Head of caudate nucleus (tissue), 42 donors: ENCODE data around the gene SCN11A.

Experiments used
- DNase-seq, 42 donors: peaks; one replicate each; pipeline versions ENCODE4 v3.0.0 to v3.0.0-alpha.2; 2020 to 2021; ENCODE audit warnings: mixed read lengths in 7 of 42
- intact Hi-C: fragments of 100-400 bp; cut with DNase I; formaldehyde crosslinking; loops from one replicate; pipeline ENCODE4 v1.15.0; 2022

The SCN11A gene

DNA sequence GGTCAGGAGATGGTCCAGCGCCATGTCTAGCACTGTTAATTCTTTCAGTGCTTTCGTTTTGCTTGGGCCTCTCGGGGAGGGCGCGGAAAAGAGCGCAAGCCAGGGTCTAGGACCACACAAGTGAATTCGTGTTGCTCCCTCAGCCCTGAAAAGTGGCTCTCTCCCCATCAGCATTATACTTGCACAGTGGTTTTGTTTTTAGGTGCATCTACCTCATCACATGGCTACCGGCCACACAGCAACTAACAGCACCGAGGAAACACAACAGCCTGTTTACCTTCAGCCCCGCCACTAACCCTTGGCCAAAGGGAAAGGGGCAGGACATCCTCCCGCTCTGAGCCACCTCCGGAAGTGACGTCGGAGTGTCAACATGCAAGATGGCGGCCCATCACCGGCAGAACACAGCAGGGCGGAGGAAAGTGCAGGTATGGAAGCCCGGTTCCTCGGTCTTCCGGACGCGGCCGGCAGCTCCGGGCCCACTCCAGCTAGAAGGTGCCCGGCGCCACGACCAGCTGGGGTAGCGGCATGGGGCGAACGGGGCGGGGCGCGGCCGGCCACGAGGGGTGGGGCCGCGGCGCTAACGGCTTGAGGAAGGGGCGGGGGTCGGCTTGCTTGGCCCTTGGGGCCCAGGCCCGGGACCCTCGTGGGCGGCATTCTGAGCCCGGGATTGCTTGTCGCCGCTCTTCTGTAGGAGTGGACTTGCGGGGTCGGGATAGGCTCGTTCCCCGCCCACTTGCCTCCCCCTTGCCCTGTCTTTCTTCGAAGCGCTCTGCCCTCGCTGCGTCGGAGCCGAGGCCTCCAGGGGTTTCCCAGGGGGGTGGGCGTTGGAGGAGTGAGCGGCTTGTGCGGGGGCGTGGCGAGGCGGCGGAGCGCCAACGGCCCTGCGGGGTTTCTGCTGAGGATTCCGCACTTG lies at the start of gene SCN11A, which contains the start of gene WDR48:
Gene SCN11A, minus strand, starts transcription at position 296 of the 913 bp plus-strand sequence. CDS start 101,582 bp downstream, outside the sequence.
Gene WDR48, plus strand, starts transcription at position 368 of the 913 bp plus-strand sequence. Its CDS starts 10 bp downstream, at position 378.
- intact Hi-C loops: loop anchor here (10.0 kb wide), 1 partner anchor 53 kb away; the partner anchor contains the start of genes GORASP1 and TTC21A
- peak; percentile 91 to 98 (median 96) for DNase-seq

DNA sequence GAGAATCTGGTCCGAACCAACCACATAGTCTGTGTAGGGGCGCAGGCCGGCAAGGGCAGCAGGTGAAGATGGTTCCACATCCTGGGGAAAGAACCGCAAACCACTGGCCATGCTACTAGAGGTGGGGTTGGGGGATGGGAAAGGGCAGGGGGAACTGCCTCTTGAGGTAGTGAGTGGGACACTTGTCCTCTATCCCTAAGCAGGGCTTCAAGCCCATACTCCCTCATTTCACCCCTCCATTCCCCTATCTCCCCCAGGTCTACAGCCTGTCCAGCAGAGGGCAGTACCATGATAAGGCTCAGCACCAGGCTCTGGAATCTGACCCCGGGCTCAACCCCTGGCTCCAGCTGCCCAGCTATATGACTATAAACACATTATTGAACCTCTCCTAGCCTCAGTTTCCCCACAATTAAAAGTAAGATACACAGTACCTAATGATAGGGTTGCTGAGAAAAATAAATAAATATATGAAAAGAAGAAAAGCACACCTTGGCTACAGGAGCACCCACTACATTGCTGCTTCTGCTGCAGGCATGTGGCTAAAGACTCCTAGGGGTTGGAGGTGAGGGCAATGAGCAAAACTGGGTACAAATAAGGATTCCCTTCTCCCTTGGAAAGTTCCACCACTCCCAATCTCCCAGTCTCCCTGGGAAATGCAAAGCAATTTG lies 49.4 kb upstream of the SCN11A start:
- DNase-seq: peak in 7 of 42 donors; percentile 8 to 65 (median 35)
- intact Hi-C loops: loop anchor here (10.0 kb wide), 1 partner anchor 46 kb away; the partner anchor contains the start of genes SCN11A and WDR48

DNA sequence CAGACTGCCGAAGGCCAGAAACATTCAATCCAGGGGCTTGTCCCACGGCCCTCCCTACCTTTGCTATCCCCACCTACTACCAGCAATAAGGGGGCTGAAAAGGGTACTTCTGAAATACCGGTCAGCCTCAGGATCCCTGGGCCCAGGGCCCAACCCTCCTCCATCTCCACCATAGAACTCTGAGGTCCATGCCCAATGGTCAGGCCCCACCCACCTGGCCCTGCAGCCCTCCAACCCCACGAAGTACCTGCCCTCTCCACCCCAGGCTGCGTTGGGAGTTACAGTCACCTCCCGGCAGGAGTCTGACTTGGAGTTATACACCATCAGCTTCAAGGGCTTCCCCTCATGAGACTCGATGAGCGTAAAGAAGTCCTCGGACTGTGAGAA lies 48.7 kb upstream of the SCN11A start:
- no peak for DNase-seq
- intact Hi-C loops: loop anchor here (10.0 kb wide), 1 partner anchor 46 kb away; the partner anchor contains the start of genes SCN11A and WDR48

DNA sequence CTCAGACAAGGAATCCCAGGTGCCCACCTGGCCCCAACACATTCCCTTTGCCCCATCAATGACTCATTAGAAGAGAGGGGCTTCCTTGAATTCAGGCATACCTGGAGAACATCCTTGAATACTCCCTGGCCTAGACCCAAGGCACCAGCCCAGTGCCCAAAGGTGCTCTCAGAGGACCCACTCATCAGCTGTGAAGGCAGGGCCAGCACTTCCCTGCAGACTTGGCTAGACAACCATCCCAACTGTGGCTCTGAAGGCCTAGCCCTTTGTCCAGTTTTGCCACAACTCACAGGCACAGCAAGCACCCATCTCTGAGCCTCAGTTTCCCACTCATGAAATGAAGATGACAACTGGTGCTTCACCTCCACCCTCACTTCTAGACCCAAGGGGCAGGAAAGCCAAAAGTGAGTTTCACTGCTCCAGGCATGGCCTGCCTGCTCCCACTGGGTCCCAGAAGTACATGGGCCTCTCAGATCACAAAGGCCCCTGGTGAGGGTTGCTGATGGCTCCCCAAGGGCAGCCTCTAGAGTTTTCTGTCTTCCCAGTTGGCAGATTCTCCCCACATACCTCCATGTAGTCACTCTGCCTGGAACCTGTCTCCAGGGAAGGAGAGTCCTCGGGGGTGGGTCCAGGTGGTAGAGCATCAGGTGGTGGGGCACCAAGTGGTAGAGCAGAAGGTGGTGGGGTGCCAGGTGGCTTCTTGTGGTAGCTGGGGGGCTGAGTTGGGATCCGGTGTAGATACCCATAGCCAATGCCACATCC lies 48.2 kb upstream of the SCN11A start:
- intact Hi-C loops: loop anchor here (10.0 kb wide), 1 partner anchor 45 kb away; the partner anchor contains the start of genes SCN11A and WDR48
- no peak for DNase-seq

DNA sequence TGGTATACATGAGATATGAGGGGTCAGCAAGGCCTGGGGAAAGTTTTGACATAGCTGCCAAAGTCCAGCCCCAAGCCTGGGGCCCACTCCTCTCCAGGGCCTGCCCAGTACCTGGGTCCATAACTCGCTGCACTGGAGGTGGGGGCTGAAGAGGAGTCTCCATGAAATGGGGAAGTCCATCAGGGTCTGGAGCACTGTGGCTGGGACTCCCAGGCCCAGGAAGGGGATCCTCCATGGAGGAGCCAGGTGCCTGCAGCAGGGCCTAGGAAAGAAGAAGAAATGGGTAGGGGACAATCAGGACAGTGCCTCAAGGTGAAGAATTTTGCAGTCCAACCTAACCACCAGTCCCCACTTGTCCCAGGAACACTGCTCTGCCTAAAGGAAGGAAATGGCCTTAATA lies 47.5 kb upstream of the SCN11A start:
- DNase-seq: no peak
- intact Hi-C loops: no loop called here

DNA sequence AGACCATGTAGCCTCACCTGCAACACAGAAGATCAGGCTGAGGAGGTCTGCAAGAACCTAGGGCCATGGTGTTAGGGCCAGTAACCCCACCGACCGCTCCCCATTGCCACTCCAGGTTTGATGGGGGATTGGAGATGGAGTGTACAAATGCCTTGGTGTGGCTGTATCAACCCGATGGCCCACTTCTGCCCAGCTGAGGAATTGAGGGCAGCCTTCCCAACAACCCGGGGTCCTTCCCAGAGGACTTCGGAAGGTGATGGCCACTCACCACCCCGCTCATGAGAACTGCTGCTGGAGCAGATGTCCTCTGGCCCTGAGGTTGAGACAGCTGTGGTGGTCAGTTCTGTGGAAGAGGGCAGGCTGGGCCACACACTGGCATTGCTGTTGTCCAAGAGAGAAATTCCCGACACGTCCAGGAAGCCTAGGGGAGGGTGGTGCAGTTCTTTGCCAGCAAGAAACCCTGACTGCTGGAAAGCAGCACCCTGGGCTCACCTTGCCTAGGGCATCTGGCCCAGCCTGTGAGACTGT lies 46.8 kb upstream of the SCN11A start:
- intact Hi-C loops: no loop called here
- peak in 2 of 42 donors; percentile 24 to 38 for DNase-seq

DNA sequence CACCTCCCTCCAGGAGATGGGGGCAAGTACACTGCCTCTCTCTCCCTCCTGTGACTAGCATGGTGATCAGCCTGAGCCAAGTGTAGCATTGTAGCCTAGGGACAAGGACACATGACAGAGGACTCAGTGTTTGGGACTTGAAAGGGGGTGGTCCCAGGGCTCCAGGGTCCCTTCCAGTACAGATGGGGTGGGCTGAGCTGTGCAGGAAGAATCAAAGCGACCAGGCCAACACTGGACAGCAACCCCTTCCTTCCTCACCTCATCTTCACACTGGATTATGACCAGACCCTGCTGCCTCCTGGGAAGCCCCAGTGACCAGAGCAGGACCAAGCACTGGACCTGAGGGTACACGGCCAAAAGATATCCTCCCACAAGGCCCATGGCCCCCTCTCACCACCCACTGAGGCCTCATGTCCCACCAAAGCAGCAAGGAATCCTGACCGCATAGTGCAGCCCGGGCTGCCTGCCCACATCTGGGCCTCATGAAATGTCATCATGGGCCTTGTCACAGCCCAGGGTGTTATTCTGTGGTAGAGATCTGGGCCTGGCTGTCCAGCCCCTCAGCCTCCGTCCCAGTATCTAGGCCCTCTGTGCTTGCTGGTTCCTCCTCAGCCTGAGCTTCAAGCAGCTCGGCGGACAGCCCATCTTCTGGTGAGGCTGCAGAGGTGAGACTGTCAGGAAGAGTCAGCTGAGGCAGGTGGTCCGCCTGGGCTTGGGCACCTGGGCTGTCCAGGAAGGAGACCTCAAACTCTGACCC lies 46.1 kb upstream of the SCN11A start:
- intact Hi-C loops: no loop called here
- DNase-seq: peak in 2 of 42 donors; percentile 32 to 37

DNA sequence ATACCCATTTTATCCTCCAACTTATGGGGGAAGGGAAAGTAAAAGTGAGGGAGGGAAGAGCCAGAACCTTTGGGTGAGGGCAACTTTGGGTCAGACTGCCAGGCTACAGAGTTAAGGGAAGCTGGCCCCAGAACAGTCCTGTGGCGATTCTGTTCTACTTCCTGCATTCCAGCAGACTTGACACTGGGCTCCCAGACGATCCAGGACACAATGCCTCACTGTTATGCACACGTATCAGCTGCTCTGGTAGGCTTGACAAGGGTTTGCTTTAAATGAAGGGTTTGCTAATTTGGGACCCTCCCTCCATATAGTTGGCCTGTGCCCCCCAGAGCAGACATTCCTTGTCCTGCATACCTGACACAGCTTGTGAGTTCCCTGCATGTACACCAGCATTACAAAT lies 45.0 kb upstream of the SCN11A start:
- DNase-seq: peak in 18 of 42 donors; percentile 13 to 63 (median 44)
- intact Hi-C loops: no loop called here

DNA sequence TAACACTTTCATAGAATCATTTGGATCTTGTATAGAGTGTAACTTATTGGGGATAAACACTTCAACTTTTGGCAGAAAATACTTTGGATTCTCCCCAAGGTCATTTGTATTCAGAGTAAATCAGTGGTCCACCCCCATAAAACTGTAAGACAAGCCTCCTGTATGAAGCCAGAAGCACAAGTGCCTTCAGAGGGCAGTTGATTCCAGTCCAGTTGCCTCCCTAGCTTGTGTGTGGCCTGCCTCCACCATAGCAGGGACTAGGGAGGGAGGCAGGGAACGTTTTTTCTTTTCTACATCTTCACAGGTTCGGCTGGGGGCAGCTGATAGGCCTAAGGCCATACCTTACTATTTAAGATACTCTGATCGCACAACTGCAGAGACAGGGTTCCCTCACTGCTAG lies 44.0 kb upstream of the SCN11A start:
- DNase-seq: peak in 2 of 42 donors; percentile 28 to 33
- intact Hi-C loops: no loop called here

DNA sequence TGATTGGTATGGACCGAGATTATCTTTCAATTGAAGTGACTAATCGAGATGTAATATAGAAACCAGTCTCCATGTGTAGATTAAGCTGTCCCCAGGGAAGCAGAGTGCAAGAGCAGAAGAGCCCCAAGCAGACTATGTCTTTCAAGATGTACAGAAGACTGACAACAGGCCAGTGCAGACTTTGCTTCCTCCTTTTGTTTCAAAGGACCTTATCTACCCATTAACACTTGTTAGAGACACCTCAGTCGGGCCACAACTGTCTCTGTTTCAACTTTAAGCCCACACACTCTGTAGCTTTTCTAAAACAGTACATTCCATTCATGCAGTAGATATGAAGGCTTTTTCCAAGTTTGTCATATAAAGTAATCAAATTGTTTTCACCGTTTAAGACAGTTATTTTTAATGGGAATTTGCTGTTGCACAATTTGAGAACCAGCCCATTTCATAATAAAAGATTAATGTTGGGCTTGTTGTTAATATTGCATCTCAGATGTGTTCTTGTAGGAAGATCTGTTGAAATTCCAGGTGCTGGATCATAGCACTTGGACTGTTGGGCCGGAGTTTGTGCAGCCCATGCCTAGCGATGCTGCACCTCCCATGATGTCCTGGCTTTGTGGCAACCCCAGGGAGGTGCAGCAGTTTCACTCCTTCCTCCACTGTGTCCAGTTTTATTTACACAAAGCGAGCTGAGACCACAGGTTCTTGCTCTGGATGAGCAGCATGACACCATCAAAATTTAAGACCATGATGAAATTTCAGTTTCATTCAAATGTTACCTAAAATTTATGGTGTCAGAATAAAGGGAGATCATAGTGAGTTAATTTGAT lies 43.3 kb upstream of the SCN11A start:
- peak in 1 of 42 donors; percentile 32 for DNase-seq
- intact Hi-C loops: no loop called here

DNA sequence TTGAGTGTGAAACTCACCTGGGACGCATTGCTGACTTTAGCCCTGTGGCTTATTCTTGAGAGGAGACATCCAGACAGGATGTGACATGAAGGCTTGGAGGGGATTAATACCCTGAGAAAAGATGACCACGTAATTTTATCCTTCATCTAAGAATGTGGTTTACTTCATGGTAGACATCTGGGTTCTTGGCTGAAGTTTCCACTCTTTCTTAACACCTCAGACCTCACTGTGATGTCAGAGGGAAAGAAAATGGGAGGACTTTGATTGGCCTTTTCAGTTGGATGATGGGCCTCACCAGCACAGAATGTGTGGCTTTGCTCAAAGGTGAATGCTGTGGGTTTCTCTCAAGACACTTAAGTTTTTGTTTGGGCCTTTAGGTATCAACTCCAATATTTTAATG lies 39.2 kb upstream of the SCN11A start:
- DNase-seq: no peak
- intact Hi-C loops: no loop called here

DNA sequence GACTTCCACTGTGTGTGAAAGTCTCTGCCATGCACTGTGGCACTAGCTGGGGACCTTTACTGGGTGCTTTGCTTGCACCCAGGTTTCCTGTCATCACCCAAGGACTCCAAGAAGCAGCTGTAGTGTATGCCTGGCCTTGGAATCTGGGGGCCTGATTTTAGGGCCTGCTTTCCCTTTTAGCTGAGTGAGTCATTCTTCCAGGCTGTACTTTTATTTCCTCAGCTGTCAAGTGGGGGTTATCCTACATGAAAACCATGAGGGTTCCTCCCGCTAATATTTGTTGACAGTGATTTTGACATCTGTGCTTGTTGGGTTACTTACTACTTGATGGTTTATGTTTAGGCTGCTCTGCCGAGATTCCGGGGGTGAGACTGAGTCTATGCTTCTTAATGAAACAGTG lies 37.1 kb upstream of the SCN11A start:
- intact Hi-C loops: no loop called here
- DNase-seq: no peak

DNA sequence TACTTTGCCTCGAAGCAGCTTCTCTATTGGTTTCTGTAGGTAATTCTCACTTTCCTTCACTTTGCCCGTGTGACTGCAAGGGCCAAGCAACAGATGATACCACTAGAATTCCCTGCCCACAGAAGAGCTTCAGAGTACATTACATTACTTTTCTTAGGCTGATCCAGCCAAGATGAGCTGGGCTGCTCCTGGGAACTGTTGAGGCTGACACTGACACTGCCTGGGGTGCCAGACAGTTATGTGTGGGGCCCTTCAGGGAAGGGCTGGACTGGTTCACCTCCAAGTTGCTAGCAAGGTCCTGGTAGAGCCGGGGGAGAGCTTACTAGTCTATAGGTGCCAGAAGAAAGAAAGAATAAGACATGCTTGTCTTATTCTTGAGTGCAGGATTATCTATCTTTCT lies 36.7 kb upstream of the SCN11A start:
- intact Hi-C loops: no loop called here
- no peak for DNase-seq

DNA sequence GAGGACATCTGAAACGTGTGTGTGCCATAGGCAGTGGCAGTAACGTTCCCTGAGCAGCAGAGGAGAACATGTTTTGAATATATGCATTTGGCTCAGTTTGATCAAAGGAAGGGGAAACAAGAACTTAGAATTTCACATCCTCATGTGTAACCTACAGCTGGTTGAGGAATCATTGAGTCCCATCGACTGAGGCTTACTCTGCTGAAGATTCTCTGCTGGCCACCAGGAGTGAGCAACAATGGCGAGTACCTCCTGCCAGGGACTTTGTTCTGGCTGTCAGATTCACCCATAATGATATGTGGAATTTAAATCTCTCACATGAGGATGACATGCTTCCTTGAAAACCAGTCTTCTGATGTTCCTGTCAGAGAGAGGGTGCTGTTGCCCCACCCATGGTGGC lies 34.4 kb upstream of the SCN11A start:
- intact Hi-C loops: no loop called here
- DNase-seq: no peak

DNA sequence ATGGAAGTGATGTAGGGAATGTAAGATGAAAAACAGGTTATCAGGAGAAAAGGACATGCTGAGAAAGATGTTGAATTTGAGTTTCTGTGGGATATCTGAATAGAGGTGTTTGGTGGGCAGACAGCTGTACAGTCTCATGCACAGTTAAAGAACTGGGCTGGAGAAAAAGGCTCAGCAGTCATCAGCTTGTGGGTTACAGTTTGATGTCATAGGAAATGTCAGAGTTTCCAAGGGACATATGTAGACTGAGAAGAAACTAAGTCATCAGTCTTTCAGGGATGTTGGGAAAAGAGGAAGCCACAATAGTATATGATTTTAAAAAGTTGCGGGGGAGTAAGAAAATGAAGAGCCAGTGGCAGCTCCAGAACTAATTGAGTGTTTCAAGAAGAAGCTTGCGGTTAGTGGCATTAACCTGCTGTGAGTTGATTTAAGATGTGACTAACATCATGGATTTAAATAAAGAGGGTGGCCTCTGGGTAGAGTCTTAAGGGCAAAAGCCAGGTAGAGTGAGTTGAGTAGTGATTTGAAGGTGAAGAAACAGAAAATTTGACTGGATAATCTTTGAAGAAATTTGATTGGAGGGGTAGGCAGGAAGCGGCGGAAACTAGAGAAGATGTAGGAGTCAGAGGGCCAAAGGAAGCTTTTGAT lies 31.0 kb upstream of the SCN11A start:
- DNase-seq: no peak
- intact Hi-C loops: no loop called here

DNA sequence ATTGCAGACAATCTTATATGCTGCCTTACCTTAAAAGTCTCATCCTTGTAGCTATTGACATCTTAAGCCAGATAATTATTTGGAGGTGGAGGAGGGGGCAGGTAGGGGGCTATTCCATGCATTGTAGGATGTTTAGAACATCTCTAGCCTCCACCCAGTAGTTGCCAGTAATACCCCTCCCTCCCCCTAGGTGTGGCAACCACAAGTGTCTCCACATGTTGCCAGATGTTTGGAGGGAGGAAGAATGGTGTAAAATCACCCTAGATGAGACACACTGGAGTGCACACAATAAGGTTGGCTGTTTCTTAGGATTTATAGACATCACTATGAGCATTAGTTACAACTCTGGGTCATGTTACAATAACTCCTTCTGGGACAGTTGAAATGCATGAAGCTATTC lies 28.3 kb upstream of the SCN11A start:
- intact Hi-C loops: no loop called here
- no peak for DNase-seq

DNA sequence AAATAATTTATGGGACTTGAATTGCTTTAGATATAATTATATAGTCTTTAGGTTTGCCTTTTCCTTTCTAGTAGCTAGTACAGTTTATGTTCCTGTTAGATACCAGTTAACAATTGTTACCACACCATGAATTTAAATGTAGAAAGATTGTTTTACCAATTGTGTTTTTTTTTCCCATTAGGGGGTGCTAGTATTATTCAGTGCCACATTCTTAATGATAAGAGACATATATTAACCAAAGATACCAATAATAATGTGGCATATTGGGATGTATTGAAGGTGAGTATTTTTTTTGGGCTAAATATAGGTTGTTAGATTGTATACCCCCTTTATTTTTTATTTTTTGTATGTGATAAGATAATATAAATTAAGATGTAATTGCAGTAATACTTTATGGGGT lies 27.8 kb upstream of the SCN11A start:
- DNase-seq: no peak

More for the DNA sequence above, 27.8 kb upstream of the SCN11A start:
- intact Hi-C loops: no loop called here
